ENCODE data around the gene TRAF3.
"Not testable (repeated sequence)": the region's sequence is repeated elsewhere in the genome, so short reads cannot be mapped to it uniquely, and the experiment has no call there.

The TRAF3 gene

GRCh38 chr14:102891556-102891955 is 114.3 kb downstream of the TRAF3 start:
- DNase-seq (ENCODE audit: low read depth), result no peak

- DNase-seq (ENCODE audit: low read depth), result no peak
Observed at GRCh38 chr14:102892651-102893050, 115.4 kb downstream of the TRAF3 start.

- DNase-seq (ENCODE audit: low read depth), result no peak
Observed at GRCh38 chr14:102893452-102893851, 116.2 kb downstream of the TRAF3 start.

- not testable (repeated sequence) for DNase-seq (ENCODE audit: low read depth)
Observed at GRCh38 chr14:102896735-102897134, 119.5 kb downstream of the TRAF3 start.

GRCh38 chr14:102897299-102898027 is 120.2 kb downstream of the TRAF3 start:
- no peak for DNase-seq (ENCODE audit: low read depth)

- no peak for DNase-seq (ENCODE audit: low read depth)
Observed at GRCh38 chr14:102898298-102898697, 121.0 kb downstream of the TRAF3 start.

- no peak for DNase-seq (ENCODE audit: low read depth)
Observed at GRCh38 chr14:102898776-102899515, 121.7 kb downstream of the TRAF3 start.

GRCh38 chr14:102899516-102899900 is 122.3 kb downstream of the TRAF3 start:
- DNase-seq (ENCODE audit: low read depth), result no peak

GRCh38 chr14:102900631-102901571 is 123.7 kb downstream of the TRAF3 start:
- DNase-seq (ENCODE audit: low read depth), result no peak

- DNase-seq (ENCODE audit: low read depth), result no peak
Observed at GRCh38 chr14:102901633-102902032, 124.4 kb downstream of the TRAF3 start.

GRCh38 chr14:102902086-102902485 is 124.8 kb downstream of the TRAF3 start:
- no peak for DNase-seq (ENCODE audit: low read depth)

- no peak for DNase-seq (ENCODE audit: low read depth)
Observed at GRCh38 chr14:102902523-102903247, 125.4 kb downstream of the TRAF3 start.

GRCh38 chr14:102903248-102903888 is 126.1 kb downstream of the TRAF3 start:
- DNase-seq (ENCODE audit: low read depth), result no peak

- DNase-seq (ENCODE audit: low read depth), result no peak
Observed at GRCh38 chr14:102903889-102904512, 126.8 kb downstream of the TRAF3 start.

- DNase-seq (ENCODE audit: low read depth), result no peak
Observed at GRCh38 chr14:102905116-102906108, 128.2 kb downstream of the TRAF3 start.

- no peak for DNase-seq (ENCODE audit: low read depth)
Observed at GRCh38 chr14:102906616-102907302, 129.5 kb downstream of the TRAF3 start.

- no peak for DNase-seq (ENCODE audit: low read depth)
Observed at GRCh38 chr14:102907303-102907844, 130.1 kb downstream of the TRAF3 start.

GRCh38 chr14:102907980-102908730 is 130.9 kb downstream of the TRAF3 start:
- no peak for DNase-seq (ENCODE audit: low read depth)
